Measurements from ENCODE around the gene ZNF394. TPM values are rescaled to one million over a fixed set of nuclear protein-coding genes. Genes with fewer than 3 reads are reported as not detected.
A peak's percentile ranks its signal among the peaks of the same experiment; 100 is the strongest.

Gene ZNF394
- total and polyA plus RNA-seq, 9 of the 15 experiments (the other 6 are each of a cell fraction or from before 2014, with no cell fraction given) = 2.9 to 32.2 (median 24.2) TPM

GRCh38 chr7:99499721-99500636, at the start of gene ZNF394 (continued):
- TF ChIP-seq ZNF583 (CRISPR knock-in tag; IDR thresholded peaks at IDR 0.05) (no peak), THRAP3 (IDR thresholded peaks at IDR 0.05; ENCODE audit: borderline replicate concordance) (no peak), NFE2L1 (tag; IDR thresholded peaks at IDR 0.05; ENCODE audit: borderline replicate concordance, low read depth) (no peak), PURB (CRISPR knock-in tag; IDR thresholded peaks at IDR 0.05; ENCODE audit: low read depth) (no peak), DNMT1 (IDR thresholded peaks at IDR 0.05) (no peak), RBM22 (IDR thresholded peaks at IDR 0.05; ENCODE audit: low read depth, low read length, poor library complexity, severe bottlenecking) (no peak), ZNF24 (IDR thresholded peaks at IDR 0.05) (0 out of 2 replicates have a peak, but pooled peaks have one; percentile 12), SETDB1 (IDR thresholded peaks at IDR 0.05; ENCODE audit: low read length) (no peak), ZFX (CRISPR knock-in tag; IDR thresholded peaks at IDR 0.05) (peak; percentile 80), MTA1 (IDR thresholded peaks at IDR 0.05; ENCODE audit: borderline replicate concordance) (peak; percentile 67; the same call in 1 of the 2 replicates), RNF2 (IDR thresholded peaks at IDR 0.05) (peak; percentile 29; the same call in 1 of the 2 replicates), PYGO2 (tag; IDR thresholded peaks at IDR 0.05) (no peak), ZC3H4 (CRISPR knock-in tag; IDR thresholded peaks at IDR 0.05; ENCODE audit: borderline replicate concordance) (peak; percentile 41; the same call in 1 of the 2 replicates), PTTG1 (tag; IDR thresholded peaks at IDR 0.05; ENCODE audit: low read depth) (no peak), ZNF23 (CRISPR knock-in tag; IDR thresholded peaks at IDR 0.05) (no peak), ZNF175 (CRISPR knock-in tag; IDR thresholded peaks at IDR 0.05; ENCODE audit: low read depth) (no peak), PRPF4 (IDR thresholded peaks at IDR 0.05; ENCODE audit: insufficient read depth, low read depth, low read length, poor library complexity, severe bottlenecking) (no peak), HES1 (IDR thresholded peaks at IDR 0.05; ENCODE audit: low read depth) (peak; percentile 45; the same call in 1 of the 2 replicates), ARID2 (IDR thresholded peaks at IDR 0.05) (no peak), RHOXF2B (CRISPR knock-in tag; conservative IDR thresholded peaks at IDR 0.05) (no peak), ZNF324 (CRISPR knock-in tag; IDR thresholded peaks at IDR 0.05) (no peak), SOX6 (IDR thresholded peaks at IDR 0.05) (peak; percentile 71), LEF1 (IDR thresholded peaks at IDR 0.05) (0 out of 2 replicates have a peak, but pooled peaks have one; percentile 33), PCBP2 (IDR thresholded peaks at IDR 0.05; ENCODE audit: low read depth, low read length, poor library complexity, severe bottlenecking) (no peak), EP400 (IDR thresholded peaks at IDR 0.05) (peak; percentile 98)
- TF ChIP-seq, protein P1, sequence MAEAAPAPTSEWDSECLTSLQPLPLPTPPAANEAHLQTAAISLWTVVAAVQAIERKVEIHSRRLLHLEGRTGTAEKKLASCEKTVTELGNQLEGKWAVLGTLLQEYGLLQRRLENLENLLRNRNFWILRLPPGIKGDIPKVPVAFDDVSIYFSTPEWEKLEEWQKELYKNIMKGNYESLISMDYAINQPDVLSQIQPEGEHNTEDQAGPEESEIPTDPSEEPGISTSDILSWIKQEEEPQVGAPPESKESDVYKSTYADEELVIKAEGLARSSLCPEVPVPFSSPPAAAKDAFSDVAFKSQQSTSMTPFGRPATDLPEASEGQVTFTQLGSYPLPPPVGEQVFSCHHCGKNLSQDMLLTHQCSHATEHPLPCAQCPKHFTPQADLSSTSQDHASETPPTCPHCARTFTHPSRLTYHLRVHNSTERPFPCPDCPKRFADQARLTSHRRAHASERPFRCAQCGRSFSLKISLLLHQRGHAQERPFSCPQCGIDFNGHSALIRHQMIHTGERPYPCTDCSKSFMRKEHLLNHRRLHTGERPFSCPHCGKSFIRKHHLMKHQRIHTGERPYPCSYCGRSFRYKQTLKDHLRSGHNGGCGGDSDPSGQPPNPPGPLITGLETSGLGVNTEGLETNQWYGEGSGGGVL (CRISPR knock-in tag; IDR thresholded peaks at IDR 0.05) = no peak
- TF ChIP-seq, protein P2, sequence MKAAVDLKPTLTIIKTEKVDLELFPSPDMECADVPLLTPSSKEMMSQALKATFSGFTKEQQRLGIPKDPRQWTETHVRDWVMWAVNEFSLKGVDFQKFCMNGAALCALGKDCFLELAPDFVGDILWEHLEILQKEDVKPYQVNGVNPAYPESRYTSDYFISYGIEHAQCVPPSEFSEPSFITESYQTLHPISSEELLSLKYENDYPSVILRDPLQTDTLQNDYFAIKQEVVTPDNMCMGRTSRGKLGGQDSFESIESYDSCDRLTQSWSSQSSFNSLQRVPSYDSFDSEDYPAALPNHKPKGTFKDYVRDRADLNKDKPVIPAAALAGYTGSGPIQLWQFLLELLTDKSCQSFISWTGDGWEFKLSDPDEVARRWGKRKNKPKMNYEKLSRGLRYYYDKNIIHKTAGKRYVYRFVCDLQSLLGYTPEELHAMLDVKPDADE (conservative IDR thresholded peaks at IDR 0.05; ENCODE audit: control insufficient read depth, low read depth, low read length) = peak; percentile 19; the same call in 1 of the 2 replicates

All from K562 (cell line).